ENCODE data around the gene UPK2. TPM values are rescaled to one million over a fixed set of nuclear protein-coding genes. Genes with fewer than 3 reads are reported as not detected.

The UPK2 gene
- polyA plus RNA-seq, 1 donor from 2014 or later, result not detected

- Histone ChIP-seq H4K20me1 (ENCODE audit: insufficient read depth) (no peaks in the 10 kb centered on the region), H3K36me3 (ENCODE audit: insufficient read depth, low read length) (no peaks in the 10 kb centered on the region), H3K27ac (ENCODE audit: low read length) (peak overlapping the region; percentile 78), H3K79me2 (replicated peaks; ENCODE audit: insufficient read depth, low read length) (no peaks in the 10 kb centered on the region), H3K4me3 (ENCODE audit: low read length) (peak overlapping the region; percentile 48), H3F3A (ENCODE audit: insufficient read depth, low read length, poor library complexity, severe bottlenecking) (no peaks in the 10 kb centered on the region), H3K9ac (ENCODE audit: low read length) (peak overlapping the region; percentile 53), H2AFZ (ENCODE audit: low read depth, low read length) (peak overlapping the region; percentile 10), H3K27me3 (ENCODE audit: insufficient read depth, low read depth, low read length) (no peaks in the 10 kb centered on the region), H3K9me3 (ENCODE audit: low read length) (no peaks in the 10 kb centered on the region), H3K4me2 (ENCODE audit: low read length) (no peak overlapping the region), H3K9me2 (ENCODE audit: insufficient read depth, low read length) (no peaks in the 10 kb centered on the region)
- TF ChIP-seq EP300 (conservative IDR thresholded peaks at IDR 0.05; ENCODE audit: poor library complexity, severe bottlenecking), result no peak
- no peak for TF ChIP-seq SMC3 (conservative IDR thresholded peaks at IDR 0.05; ENCODE audit: poor library complexity)
- no peak for TF ChIP-seq TAF1 (IDR thresholded peaks at IDR 0.05; ENCODE audit: low read depth)
- no peak for TF ChIP-seq EZH2 (IDR thresholded peaks at IDR 0.05; ENCODE audit: borderline replicate concordance, insufficient read depth, low read length, poor library complexity, severe bottlenecking)
- no peak for TF ChIP-seq REST (IDR thresholded peaks at IDR 0.05; ENCODE audit: borderline replicate concordance)
- no peak for TF ChIP-seq MXI1 (conservative IDR thresholded peaks at IDR 0.05; ENCODE audit: poor library complexity, severe bottlenecking)
- no peak for TF ChIP-seq POLR2AphosphoS5 (IDR thresholded peaks at IDR 0.05)
- TF ChIP-seq RAD21 (conservative IDR thresholded peaks at IDR 0.05), result no peak
- no peak for TF ChIP-seq CTCF (IDR thresholded peaks at IDR 0.05; ENCODE audit: poor library complexity, severe bottlenecking)
These were observed 17.4 kb upstream of the UPK2 start for GRCh38 chr11:118938491-118939403.

- H3K9me3 ChIP-seq (ENCODE audit: low read length), result no peaks in the 10 kb centered on the region
- H3K4me2 ChIP-seq (ENCODE audit: low read length), result peak overlapping the region; percentile 21
- peak overlapping the region; percentile 78 for H3K27ac ChIP-seq (ENCODE audit: low read length)
- peak overlapping the region; percentile 19 for H2AFZ ChIP-seq (ENCODE audit: low read depth, low read length)
- H3K36me3 ChIP-seq (ENCODE audit: insufficient read depth, low read length), result no peaks in the 10 kb centered on the region
- no peaks in the 10 kb centered on the region for H3F3A ChIP-seq (ENCODE audit: insufficient read depth, low read length, poor library complexity, severe bottlenecking)
- no peaks in the 10 kb centered on the region for H3K9me2 ChIP-seq (ENCODE audit: insufficient read depth, low read length)
- H3K27me3 ChIP-seq (ENCODE audit: insufficient read depth, low read depth, low read length), result no peaks in the 10 kb centered on the region
- peak overlapping the region; percentile 48 for H3K4me3 ChIP-seq (ENCODE audit: low read length)
- no peaks in the 10 kb centered on the region for H3K79me2 ChIP-seq (replicated peaks; ENCODE audit: insufficient read depth, low read length)
- TF ChIP-seq SMC3 (conservative IDR thresholded peaks at IDR 0.05; ENCODE audit: poor library complexity), result peak; percentile 13
- TF ChIP-seq EZH2 (IDR thresholded peaks at IDR 0.05; ENCODE audit: borderline replicate concordance, insufficient read depth, low read length, poor library complexity, severe bottlenecking), result no peak
- TF ChIP-seq CTCF (IDR thresholded peaks at IDR 0.05; ENCODE audit: poor library complexity, severe bottlenecking), result no peak
- no peak for TF ChIP-seq TAF1 (IDR thresholded peaks at IDR 0.05; ENCODE audit: low read depth)
- no peak for TF ChIP-seq REST (IDR thresholded peaks at IDR 0.05; ENCODE audit: borderline replicate concordance)
- no peak for TF ChIP-seq RAD21 (conservative IDR thresholded peaks at IDR 0.05)
- TF ChIP-seq POLR2AphosphoS5 (IDR thresholded peaks at IDR 0.05), result peak; percentile 50
- no peak for TF ChIP-seq EP300 (conservative IDR thresholded peaks at IDR 0.05; ENCODE audit: poor library complexity, severe bottlenecking)
- no peak for TF ChIP-seq MXI1 (conservative IDR thresholded peaks at IDR 0.05; ENCODE audit: poor library complexity, severe bottlenecking)
- no peaks in the 10 kb centered on the region for H4K20me1 ChIP-seq (ENCODE audit: insufficient read depth)
- peak overlapping the region; percentile 53 for H3K9ac ChIP-seq (ENCODE audit: low read length)
These were observed 16.6 kb upstream of the UPK2 start for GRCh38 chr11:118939404-118939915.

Measured in neural cell (in vitro differentiated cells).